Neural progenitor cell (in vitro differentiated cells): ENCODE data around the gene SDF4. TPM values are rescaled to one million over a fixed set of nuclear protein-coding genes. Genes with fewer than 3 reads are reported as not detected.
A peak's percentile ranks its signal among the peaks of the same experiment; 100 is the strongest.

ENCODE experiments used
- DNase-seq: peaks from one replicate; pipeline ENCODE4 v3.0.0-alpha.2; 2016; ENCODE audit warnings: low spot score
- H2AFZ ChIP-seq: fragments of 200-600 bp; sonication (generic); replicated peaks from 2 replicates; pipeline ENCODE4 v1.6.1; 2016; ENCODE audit warnings: antibody characterized with exemption
- H3F3A ChIP-seq: fragments of 200-600 bp; sonication (generic); 2 replicates; pipeline ENCODE4 v1.6.1; 2016; ENCODE audit warnings: antibody characterized with exemption, low read depth
- H3K27ac ChIP-seq: fragments of 200-600 bp; sonication (generic); 2 replicates; pipeline ENCODE4 v1.5.1; 2016; ENCODE audit warnings: mild to moderate bottlenecking
- H3K27me3 ChIP-seq: fragments of 200-600 bp; sonication (generic); 2 replicates; pipeline ENCODE4 v1.6.1; 2016; ENCODE audit warnings: mild to moderate bottlenecking, moderate library complexity
- H3K36me3 ChIP-seq: fragments of 200-600 bp; sonication (generic); 2 replicates; pipeline ENCODE4 v1.5.1; 2016
- H3K4me1 ChIP-seq: fragments of 200-600 bp; sonication (generic); 2 replicates; pipeline ENCODE4 v1.6.1; 2016; ENCODE audit warnings: mixed run types
- H3K4me2 ChIP-seq: fragments of 200-600 bp; sonication (generic); 2 replicates; pipeline ENCODE4 v1.6.1; 2016
- H3K4me3 ChIP-seq: fragments of 200-600 bp; sonication (generic); 2 replicates; pipeline ENCODE4 v1.5.1; 2016
- H3K79me2 ChIP-seq: fragments of 200-600 bp; sonication (generic); 2 replicates; pipeline ENCODE4 v1.6.1; 2016; ENCODE audit warnings: low read depth
- H3K9ac ChIP-seq: fragments of 200-600 bp; sonication (generic); 2 replicates; pipeline ENCODE4 v1.6.1; 2016
- H3K9me3 ChIP-seq: fragments of 200-600 bp; sonication (generic); 2 replicates; pipeline ENCODE4 v1.5.1; 2016; ENCODE audit warnings: low read depth
- H4K20me1 ChIP-seq: fragments of 200-600 bp; sonication (generic); 2 replicates; pipeline ENCODE4 v1.6.1; 2016; ENCODE audit warnings: low read depth
- H3K27ac Mint-ChIP-seq: 3 replicates; pipeline ENCODE4 v1.8.0; 2021; ENCODE audit warnings: mixed read lengths
- H3K27me3 Mint-ChIP-seq: 2 replicates; pipeline ENCODE4 v1.8.0; 2022; ENCODE audit warnings: low read depth, mild to moderate bottlenecking, inconsistent platforms, moderate library complexity, mixed read lengths; ENCODE audit not compliant: insufficient read depth
- H3K36me3 Mint-ChIP-seq: 3 replicates; pipeline ENCODE4 v1.8.0; 2021; ENCODE audit warnings: mixed read lengths
- H3K4me1 Mint-ChIP-seq: 3 replicates; pipeline ENCODE4 v1.8.0; 2021; ENCODE audit warnings: mixed read lengths
- H3K4me3 Mint-ChIP-seq: 3 replicates; pipeline ENCODE4 v1.8.0; 2021; ENCODE audit warnings: mild to moderate bottlenecking, moderate library complexity, mixed read lengths
- H3K9me3 Mint-ChIP-seq: 3 replicates; pipeline ENCODE4 v1.8.0; 2020; ENCODE audit warnings: mixed read lengths
- EZH2 ChIP-seq: fragments of 200-600 bp; sonication (generic); IDR thresholded peaks from 2 replicates; pipeline ENCODE4 v1.6.1; 2017; ENCODE audit warnings: antibody characterized with exemption, mild to moderate bottlenecking, moderate library complexity
- EZH2phosphoT487 ChIP-seq: fragments of 200-600 bp; sonication (generic); IDR thresholded peaks from 2 replicates; pipeline ENCODE4 v1.6.1; 2017; ENCODE audit warnings: antibody characterized with exemption
- total RNA-seq: library from RNA; depleted of rRNA; stranded (reverse); fragments of >200 nt; gene quantifications from 2 replicates; pipeline ENCODE4 v1.2.3, GENCODE V29; 2015; ENCODE audit warnings: low replicate concordance
- TF ChIP-seq, protein P1 (sequence below): fragments of 200-600 bp; sonication (generic); IDR thresholded peaks from 2 replicates; pipeline ENCODE4 v1.5.1; 2017; ENCODE audit warnings: antibody characterized with exemption, mild to moderate bottlenecking

The SDF4 gene
- total RNA-seq, 1 donor from 2014 or later, result 16.6 TPM

DNA sequence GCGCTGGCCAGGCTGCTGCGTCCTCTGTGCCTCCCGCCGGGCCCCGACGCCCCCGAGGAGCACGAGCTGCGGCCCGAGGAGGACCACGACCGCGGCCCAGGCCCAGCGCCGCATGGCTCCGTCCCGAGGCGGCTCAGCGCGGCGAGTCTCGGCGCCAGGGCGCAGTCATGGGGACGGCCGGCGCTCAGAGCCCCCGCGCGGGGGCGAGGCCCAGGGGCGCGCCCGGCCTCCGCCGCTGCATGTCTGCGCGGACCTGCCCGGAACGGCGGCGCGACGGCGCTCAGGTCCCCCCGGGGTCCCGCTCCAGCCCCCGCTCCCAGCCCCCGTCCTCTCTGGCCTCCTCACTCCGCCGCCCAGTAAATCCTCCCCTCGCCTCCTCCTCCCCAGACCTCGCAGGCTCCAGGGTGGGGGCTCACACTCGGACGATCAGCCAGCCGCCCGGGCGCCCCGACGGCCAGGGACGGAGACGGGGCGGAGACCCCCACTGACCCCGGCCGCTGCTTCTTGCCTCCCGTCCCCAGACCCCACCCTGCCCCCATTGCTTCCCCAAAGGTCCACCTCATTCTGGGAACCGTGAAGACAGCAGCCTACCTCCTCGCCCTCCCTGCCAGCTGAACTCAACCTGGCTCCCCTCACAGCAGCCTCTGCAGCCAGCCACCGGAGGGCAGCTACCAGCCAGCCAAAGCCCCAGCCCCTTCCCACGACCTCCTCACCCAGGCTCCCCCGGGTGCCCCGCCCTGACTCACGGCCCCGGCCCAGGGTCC, 15.0 kb upstream of the SDF4 start, which contains the start of gene C1QTNF12:
Gene C1QTNF12 (minus strand): TSS at position 146 of the 764 bp plus-strand sequence. CDS start 32 bp downstream, at position 114.
- H3K4me3 ChIP-seq, result peak within 1 kb of the TSS; percentile 18
- H3K36me3 Mint-ChIP-seq, result no peaks in the 10 kb centered on the region
- H3K4me1 Mint-ChIP-seq, result no peaks in the 10 kb centered on the region
- H3K4me2 ChIP-seq, result peak within 1 kb of the TSS; percentile 68
- peaks cover 12% of the 10 kb centered on the region for H3F3A ChIP-seq
- peaks cover 30% of the 10 kb centered on the region for H3K27me3 ChIP-seq
- no peak within 1 kb of the TSS for H3K9ac ChIP-seq
- peaks cover 19% of the 10 kb centered on the region for H4K20me1 ChIP-seq
- no peaks in the 10 kb centered on the region for H3K79me2 ChIP-seq
- TF ChIP-seq EZH2 (peak; percentile 50), EZH2phosphoT487 (no peak)
- no peaks in the 10 kb centered on the region for H3K36me3 ChIP-seq
- no peaks in the 10 kb centered on the region for H3K9me3 ChIP-seq
- peak; percentile 64 for DNase-seq
- H2AFZ ChIP-seq, result peak within 1 kb of the TSS; percentile 48
- H3K4me1 ChIP-seq, result peaks cover 5% of the 10 kb centered on the region
- H3K27ac ChIP-seq, result no peak within 1 kb of the TSS
- peaks cover 4% of the 10 kb centered on the region for H3K27me3 Mint-ChIP-seq
- peak within 1 kb of the TSS; percentile 64 for H3K4me3 Mint-ChIP-seq
- no peaks in the 10 kb centered on the region for H3K9me3 Mint-ChIP-seq
- no peak within 1 kb of the TSS for H3K27ac Mint-ChIP-seq

DNA sequence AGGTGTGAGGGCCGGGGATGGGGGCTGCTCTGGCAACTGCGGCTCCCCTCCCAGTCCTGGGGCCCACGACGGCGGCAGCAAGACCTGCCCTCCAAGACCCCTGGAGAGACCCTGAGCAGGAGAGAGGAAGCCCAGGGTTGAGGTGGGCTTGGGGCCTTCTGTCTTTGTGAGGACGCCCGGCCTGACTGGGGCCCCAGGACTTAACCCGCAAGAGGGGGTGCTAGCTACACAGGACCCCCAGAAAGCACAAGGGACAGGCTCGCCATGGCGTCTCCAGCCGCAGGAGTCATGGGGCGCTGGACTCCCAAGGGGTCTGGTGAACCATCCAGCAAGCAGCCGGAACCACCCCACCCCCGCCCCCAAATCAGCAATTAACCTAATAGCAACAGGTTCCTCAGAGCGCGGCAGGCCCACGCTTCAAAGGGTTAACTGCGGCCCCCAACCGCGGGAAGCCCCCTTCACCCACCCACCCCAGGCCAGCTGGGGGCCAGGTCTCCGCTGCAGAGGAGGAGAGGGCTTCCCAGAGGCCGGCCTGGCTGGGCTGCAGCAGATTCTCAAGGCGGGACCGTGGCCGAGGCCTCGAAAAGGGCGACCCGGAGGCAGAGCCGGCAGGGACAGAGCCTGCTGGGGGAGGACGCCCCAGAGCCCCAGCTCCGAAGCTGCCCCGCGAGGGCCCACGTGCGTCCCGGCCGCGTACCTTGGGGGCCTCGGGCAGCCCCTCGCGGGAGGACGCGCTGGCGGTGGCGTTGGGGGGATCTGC, 14.2 kb upstream of the SDF4 start:
- Histone ChIP-seq H3K79me2 (no peaks in the 10 kb centered on the region), H3K4me2 (peak overlapping the region; percentile 68), H3K27me3 (peaks cover 30% of the 10 kb centered on the region), H3K4me1 (peaks cover 5% of the 10 kb centered on the region), H3F3A (peaks cover 12% of the 10 kb centered on the region), H3K9me3 (no peaks in the 10 kb centered on the region), H2AFZ (no peak overlapping the region), H3K9ac (no peak overlapping the region), H4K20me1 (peaks cover 19% of the 10 kb centered on the region), H3K4me3 (peak overlapping the region; percentile 18), H3K27ac (no peak overlapping the region), H3K36me3 (no peaks in the 10 kb centered on the region)
- Mint-ChIP-seq H3K4me3 (no peak overlapping the region), H3K9me3 (no peaks in the 10 kb centered on the region), H3K4me1 (no peaks in the 10 kb centered on the region), H3K36me3 (no peaks in the 10 kb centered on the region), H3K27ac (no peak overlapping the region), H3K27me3 (peaks cover 4% of the 10 kb centered on the region)
- no peak for DNase-seq
- no peak for TF ChIP-seq EZH2phosphoT487
- TF ChIP-seq EZH2, result no peak

DNA sequence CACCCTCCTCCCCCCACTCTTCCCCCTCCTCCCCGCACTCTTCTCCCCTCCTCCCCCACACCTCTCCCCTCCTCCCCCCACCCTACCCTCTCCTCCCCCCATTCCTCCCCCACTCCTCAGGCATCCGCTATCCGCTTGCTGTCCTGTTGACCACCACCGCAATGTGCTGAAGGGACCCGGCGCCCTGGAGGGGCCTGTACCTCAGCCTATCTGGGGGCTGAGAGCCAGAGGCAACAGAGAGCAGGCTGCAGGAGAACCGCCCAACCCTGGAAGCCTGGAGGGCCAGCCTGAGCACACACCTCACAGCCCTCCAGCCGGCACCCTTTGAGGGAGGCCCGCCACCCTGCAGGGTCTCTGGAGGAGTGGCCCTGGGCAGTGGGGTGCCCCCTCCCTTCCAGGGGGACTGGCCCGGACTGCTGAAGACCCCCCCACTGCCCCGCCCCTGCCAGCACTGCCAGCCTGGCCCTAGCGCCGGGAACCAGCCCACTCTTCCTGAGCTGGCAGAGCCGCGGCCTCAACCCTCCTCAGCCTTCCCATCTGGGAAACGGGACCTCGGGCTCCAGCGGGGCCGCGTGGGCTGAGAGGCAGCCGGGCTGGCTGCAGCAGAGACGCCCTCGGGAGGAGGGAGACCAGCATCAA, 13.5 kb upstream of the SDF4 start:
- Histone ChIP-seq H3K9me3 (no peaks in the 10 kb centered on the region), H3K36me3 (no peaks in the 10 kb centered on the region), H3F3A (peaks cover 5% of the 10 kb centered on the region), H3K27me3 (peaks cover 30% of the 10 kb centered on the region), H3K79me2 (no peaks in the 10 kb centered on the region), H3K4me1 (peaks cover 5% of the 10 kb centered on the region), H3K4me2 (no peak overlapping the region), H3K27ac (no peak overlapping the region), H4K20me1 (peaks cover 19% of the 10 kb centered on the region), H2AFZ (no peak overlapping the region), H3K9ac (no peak overlapping the region), H3K4me3 (no peak overlapping the region)
- Mint-ChIP-seq H3K4me1 (no peaks in the 10 kb centered on the region), H3K9me3 (no peaks in the 10 kb centered on the region), H3K27ac (no peak overlapping the region), H3K4me3 (no peak overlapping the region), H3K27me3 (peaks cover 4% of the 10 kb centered on the region), H3K36me3 (no peaks in the 10 kb centered on the region)
- DNase-seq, result peak; percentile 31
- TF ChIP-seq EZH2, result no peak
- no peak for TF ChIP-seq EZH2phosphoT487
- TF ChIP-seq, protein P1, sequence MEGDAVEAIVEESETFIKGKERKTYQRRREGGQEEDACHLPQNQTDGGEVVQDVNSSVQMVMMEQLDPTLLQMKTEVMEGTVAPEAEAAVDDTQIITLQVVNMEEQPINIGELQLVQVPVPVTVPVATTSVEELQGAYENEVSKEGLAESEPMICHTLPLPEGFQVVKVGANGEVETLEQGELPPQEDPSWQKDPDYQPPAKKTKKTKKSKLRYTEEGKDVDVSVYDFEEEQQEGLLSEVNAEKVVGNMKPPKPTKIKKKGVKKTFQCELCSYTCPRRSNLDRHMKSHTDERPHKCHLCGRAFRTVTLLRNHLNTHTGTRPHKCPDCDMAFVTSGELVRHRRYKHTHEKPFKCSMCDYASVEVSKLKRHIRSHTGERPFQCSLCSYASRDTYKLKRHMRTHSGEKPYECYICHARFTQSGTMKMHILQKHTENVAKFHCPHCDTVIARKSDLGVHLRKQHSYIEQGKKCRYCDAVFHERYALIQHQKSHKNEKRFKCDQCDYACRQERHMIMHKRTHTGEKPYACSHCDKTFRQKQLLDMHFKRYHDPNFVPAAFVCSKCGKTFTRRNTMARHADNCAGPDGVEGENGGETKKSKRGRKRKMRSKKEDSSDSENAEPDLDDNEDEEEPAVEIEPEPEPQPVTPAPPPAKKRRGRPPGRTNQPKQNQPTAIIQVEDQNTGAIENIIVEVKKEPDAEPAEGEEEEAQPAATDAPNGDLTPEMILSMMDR, result no peak

DNA sequence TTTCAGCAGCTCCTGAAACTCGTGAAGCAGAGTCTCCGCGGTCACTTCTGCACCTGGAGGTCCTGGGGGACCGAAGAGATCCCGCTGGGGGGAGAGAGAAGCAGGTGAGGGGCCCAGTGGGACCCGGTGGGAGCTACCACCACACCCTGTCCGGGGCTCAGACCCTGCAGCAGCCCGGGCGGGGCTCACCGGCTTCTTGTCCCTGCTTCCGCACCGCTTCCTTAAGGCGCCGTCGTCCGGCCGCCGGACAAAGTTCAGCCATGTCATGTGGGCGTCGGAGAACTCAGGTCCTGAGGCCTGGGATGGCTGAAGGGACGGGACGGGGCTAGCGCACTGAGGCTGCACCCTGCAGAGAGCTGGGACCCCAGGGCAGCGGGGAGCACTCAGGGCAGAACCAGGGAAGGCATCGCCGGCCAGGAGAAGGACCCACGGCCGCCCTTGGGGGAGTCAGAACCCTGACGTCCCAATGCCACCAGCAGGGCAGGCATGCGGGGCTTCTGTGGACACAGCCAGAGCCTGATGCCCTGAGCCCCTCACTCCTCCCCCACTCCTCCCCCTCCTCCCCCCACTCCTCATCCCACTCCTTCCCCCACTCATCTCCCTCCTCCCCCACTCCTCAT, 12.5 kb upstream of the SDF4 start:
- Histone ChIP-seq H2AFZ (no peak overlapping the region), H3F3A (peaks cover 5% of the 10 kb centered on the region), H3K9ac (no peak overlapping the region), H3K27me3 (peaks cover 30% of the 10 kb centered on the region), H3K79me2 (no peaks in the 10 kb centered on the region), H3K27ac (no peak overlapping the region), H3K4me3 (no peak overlapping the region), H4K20me1 (peaks cover 19% of the 10 kb centered on the region), H3K4me1 (peaks cover 14% of the 10 kb centered on the region), H3K36me3 (no peaks in the 10 kb centered on the region), H3K9me3 (no peaks in the 10 kb centered on the region), H3K4me2 (no peak overlapping the region)
- TF ChIP-seq, protein P1, result no peak
- TF ChIP-seq EZH2phosphoT487 (no peak), EZH2 (no peak)
- Mint-ChIP-seq H3K9me3 (no peaks in the 10 kb centered on the region), H3K36me3 (no peaks in the 10 kb centered on the region), H3K27ac (no peak overlapping the region), H3K4me1 (no peaks in the 10 kb centered on the region), H3K27me3 (peaks cover 4% of the 10 kb centered on the region), H3K4me3 (no peak overlapping the region)
- DNase-seq, result peak; percentile 54
